Aorta (tissue), 5 donors: ENCODE results near the gene STIL. TPM values are rescaled to one million over a fixed set of nuclear protein-coding genes. Genes with fewer than 3 reads are reported as not detected.

Source experiments
- ATAC-seq: fragments of 200-7000 bp; cut with Tn5 transposase; one replicate; pipeline ENCODE4 v1.9.1; 2022; ENCODE audit warnings: moderate library complexity; ENCODE audit not compliant: low FRiP score
- DNase-seq, 2 donors: peaks; one replicate each; pipeline ENCODE4 v3.0.0-alpha.2; 2020
- H3K27ac ChIP-seq, 2 donors: one replicate each; pipeline ENCODE4 v1.5.1; 2013; ENCODE audit warnings: low read length in 2 of 2, mild to moderate bottlenecking in 2 of 2, moderate library complexity in 2 of 2, control low read depth in 1 of 2, inconsistent platforms in 1 of 2, low read depth in 1 of 2
- H3K27me3 ChIP-seq, 2 donors: one replicate each; pipeline ENCODE4 v1.6.1; 2013; ENCODE audit warnings: control low read depth in 1 of 2, low read length in 1 of 2, mild to moderate bottlenecking in 1 of 2, moderate library complexity in 1 of 2; ENCODE audit not compliant: insufficient read depth in 2 of 2, control insufficient read depth in 1 of 2
- H3K36me3 ChIP-seq, 2 donors: one replicate each; pipeline ENCODE4 v1.6.1; 2013; ENCODE audit warnings: control low read depth in 1 of 2, low read length in 1 of 2, mild to moderate bottlenecking in 1 of 2; ENCODE audit not compliant: insufficient read depth in 2 of 2, control insufficient read depth in 1 of 2
- H3K4me1 ChIP-seq, 2 donors: one replicate each; pipeline ENCODE4 v1.6.1; 2013; ENCODE audit warnings: low read length in 2 of 2, control low read depth in 1 of 2, mild to moderate bottlenecking in 1 of 2, moderate library complexity in 1 of 2; ENCODE audit not compliant: insufficient read depth in 2 of 2, control insufficient read depth in 1 of 2
- H3K4me3 ChIP-seq, 2 donors: one replicate each; pipeline ENCODE4 v1.5.1; 2013; ENCODE audit warnings: low read length in 2 of 2, control low read depth in 1 of 2, mild to moderate bottlenecking in 1 of 2
- H3K9me3 ChIP-seq: one replicate; pipeline ENCODE4 v1.6.1; 2013; ENCODE audit warnings: mild to moderate bottlenecking, low read length; ENCODE audit not compliant: control insufficient read depth
- WGBS, 2 donors: extraction: QIAGEN DNeasy Blood & Tissue Kit; methylation state at CpG; one replicate each; pipeline ENCODE4 v1.1.7; 2013; 5-methylcytosine and 5-hydroxymethylcytosine counted together
- intact Hi-C, 2 donors: fragments of 100-400 bp; cut with DNase I; formaldehyde crosslinking; loops; one replicate each; pipeline versions ENCODE4 v1.14.2 to v1.15.0; 2022
- polyA plus RNA-seq, 2 donors: library from polyadenylated mRNA; stranded (reverse); fragments of 200-250 nt; gene quantifications; one replicate each; pipeline ENCODE4 v1.2.3, GENCODE V29; 2013
- total RNA-seq, 2 donors: library from RNA; stranded (reverse); fragmentation: NEBNext Ultra II Directional; extraction: Animal tissue kit (Norgen Biotek cat#: 25700); gene quantifications; one replicate each; pipeline ENCODE4 v1.2.1, GENCODE V29; 2021
- donor health status: healthy with polysubstance abuse.
- donor health status: Bipolar disorder and iron deficiency.
- donor health status: DM: no; HTN: no; CAD: no.
- donor health status: DM: no; HTN: no; CAD: no.
- donor health status: DM: yes; HTN: yes; CAD: no.

The STIL gene
- total and polyA plus RNA-seq, 4 donors = 0.18 to 2.9 (median 0.57) TPM

DNA sequence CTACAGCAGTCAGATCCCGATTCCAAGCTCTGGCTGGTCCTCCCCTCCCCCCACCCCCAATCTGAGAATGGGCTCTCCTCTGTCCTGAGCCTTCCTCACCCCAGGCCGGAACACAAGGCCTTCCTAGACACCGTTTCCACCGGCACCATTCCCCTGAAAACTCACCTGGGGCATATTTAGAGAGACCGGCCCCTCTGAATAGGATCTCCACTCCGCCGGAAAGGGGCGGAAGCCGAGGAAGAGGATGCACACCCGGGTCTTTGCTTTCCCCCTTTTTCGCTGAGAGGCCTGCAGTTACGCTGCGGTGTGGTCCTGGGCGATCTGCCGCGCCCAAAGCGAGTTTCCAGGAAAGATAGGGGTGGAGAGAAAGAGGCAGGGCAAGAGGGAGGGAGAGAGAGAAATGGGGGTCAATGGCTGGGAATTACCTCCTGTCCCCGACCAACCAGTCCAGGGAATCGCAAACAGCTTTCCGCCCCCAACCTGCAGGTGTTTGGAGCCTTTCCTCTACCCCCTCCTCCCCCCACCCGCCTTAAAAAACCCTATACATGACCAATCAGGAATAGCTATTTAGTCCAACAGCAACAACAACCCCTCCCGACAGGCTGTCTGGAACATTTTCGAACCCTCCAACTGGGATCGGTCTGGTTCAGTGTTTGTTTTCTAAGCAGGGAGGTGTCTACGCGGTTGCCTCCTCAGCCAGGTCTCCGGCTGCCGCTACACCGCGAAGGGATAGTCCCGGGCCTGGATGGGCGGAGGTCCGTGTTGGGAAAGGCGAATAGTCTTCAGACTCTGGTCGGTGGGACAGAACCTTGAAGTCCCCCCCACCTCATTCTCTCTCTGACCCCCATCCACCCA lies 84.7 kb downstream of the STIL start:
- H3K27ac ChIP-seq = no peak overlapping the region
- no peaks in the 10 kb centered on the region for H3K27me3 ChIP-seq
- H3K4me1 ChIP-seq = no peaks in the 10 kb centered on the region
- intact Hi-C loops = no loop called here
- no peak overlapping the region for H3K4me3 ChIP-seq
- no peaks in the 10 kb centered on the region for H3K36me3 ChIP-seq
- WGBS, 2 donors = 42 to 45% methylated on average over 35 of the region's 35 CpGs
- ATAC-seq (no peak), DNase-seq (no peak)
- H3K9me3 ChIP-seq = no peaks in the 10 kb centered on the region

DNA sequence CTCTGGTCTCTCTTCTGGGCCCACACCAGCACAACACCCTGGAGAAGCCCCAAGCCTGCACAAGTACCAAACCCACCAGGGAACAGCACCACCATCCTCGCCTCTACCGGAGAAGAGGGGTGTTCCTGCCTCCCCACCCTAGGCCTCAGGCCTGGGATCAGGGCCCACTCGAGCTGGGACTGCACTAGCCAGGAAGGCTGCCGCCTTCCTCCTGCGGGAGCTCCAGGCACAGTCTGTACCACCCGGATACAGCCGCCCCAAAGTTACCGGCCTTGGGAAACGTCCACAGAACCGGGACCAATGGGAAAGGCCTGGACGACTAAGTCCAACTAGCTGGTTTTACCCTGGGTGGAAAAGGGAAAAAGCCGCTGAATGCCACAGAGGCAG lies 85.3 kb downstream of the STIL start:
- no peaks in the 10 kb centered on the region for H3K27me3 ChIP-seq
- 83 to 86% methylated on average over 12 of the region's 12 CpGs for WGBS, 2 donors
- no peak overlapping the region for H3K4me3 ChIP-seq
- intact Hi-C loops = no loop called here
- H3K36me3 ChIP-seq = no peaks in the 10 kb centered on the region
- no peaks in the 10 kb centered on the region for H3K4me1 ChIP-seq
- no peaks in the 10 kb centered on the region for H3K9me3 ChIP-seq
- H3K27ac ChIP-seq = no peak overlapping the region
- ATAC-seq (no peak), DNase-seq (no peak)

DNA sequence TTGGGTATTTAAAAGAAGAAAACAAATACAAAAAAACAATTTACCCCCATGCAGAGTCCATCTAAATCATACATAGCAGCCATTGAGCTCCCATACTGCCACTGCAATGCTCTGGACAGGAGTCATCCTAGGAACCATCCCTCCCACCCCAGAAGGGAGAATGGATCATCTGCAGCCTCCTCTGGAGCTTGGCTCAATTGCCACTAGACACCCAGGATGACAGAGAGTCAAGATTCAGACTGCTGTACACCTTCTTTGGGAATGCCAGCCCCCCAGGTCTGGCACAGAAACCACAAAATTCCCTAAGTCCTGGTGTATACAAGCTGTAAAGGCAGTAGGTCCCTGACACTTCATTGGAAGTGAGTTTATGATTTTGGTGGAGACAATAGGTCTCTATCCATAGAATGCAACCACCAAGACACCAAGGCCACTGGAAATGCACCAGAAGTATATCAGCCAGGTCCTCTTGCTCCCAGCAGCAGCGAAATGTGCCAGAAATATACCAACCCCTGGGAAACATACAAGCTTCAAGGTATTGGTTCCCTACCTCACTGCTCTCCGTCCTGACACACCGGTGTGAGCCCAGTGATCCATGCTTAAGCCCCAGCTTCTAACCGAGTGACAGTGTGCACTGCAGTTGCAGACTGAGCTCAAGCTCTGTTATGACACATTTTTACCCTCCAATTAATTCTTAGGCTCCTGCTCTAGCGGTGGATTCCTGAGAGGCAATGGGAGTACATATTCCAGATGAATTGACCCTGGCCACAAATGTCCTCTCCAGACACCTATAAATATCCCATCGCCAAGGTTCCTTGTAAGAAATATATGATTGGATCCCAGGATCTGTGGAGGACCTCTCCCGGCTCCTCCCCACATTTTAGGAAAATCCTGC lies 86.4 kb downstream of the STIL start:
- H3K9me3 ChIP-seq = no peaks in the 10 kb centered on the region
- H3K4me3 ChIP-seq = no peak overlapping the region
- no peak for DNase-seq
- ATAC-seq = no peak
- H3K27me3 ChIP-seq = no peaks in the 10 kb centered on the region
- H3K4me1 ChIP-seq = no peaks in the 10 kb centered on the region
- H3K36me3 ChIP-seq = no peaks in the 10 kb centered on the region
- WGBS, 2 donors = 76 to 78% methylated on average over 7 of the region's 7 CpGs
- H3K27ac ChIP-seq = no peak overlapping the region
- intact Hi-C loops = no loop called here

DNA sequence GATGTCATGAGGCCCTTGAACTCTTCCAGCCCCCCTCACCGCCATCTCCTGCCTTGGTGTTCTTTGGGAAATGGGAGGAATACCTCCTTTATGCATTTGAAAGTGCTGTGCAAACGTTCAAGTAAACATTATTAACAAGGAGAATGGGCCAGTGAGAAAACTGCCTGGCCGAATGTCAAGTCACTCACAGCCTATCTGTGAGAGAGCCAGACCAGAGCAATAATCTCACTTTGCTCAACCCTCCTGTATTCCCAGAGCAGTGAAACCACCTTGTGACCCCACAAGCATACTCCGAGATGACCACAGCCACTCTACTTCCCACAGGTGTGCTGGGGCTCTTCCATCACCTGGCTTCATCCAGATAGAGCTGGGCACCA lies 87.1 kb downstream of the STIL start:
- H3K27me3 ChIP-seq = no peaks in the 10 kb centered on the region

DNA sequence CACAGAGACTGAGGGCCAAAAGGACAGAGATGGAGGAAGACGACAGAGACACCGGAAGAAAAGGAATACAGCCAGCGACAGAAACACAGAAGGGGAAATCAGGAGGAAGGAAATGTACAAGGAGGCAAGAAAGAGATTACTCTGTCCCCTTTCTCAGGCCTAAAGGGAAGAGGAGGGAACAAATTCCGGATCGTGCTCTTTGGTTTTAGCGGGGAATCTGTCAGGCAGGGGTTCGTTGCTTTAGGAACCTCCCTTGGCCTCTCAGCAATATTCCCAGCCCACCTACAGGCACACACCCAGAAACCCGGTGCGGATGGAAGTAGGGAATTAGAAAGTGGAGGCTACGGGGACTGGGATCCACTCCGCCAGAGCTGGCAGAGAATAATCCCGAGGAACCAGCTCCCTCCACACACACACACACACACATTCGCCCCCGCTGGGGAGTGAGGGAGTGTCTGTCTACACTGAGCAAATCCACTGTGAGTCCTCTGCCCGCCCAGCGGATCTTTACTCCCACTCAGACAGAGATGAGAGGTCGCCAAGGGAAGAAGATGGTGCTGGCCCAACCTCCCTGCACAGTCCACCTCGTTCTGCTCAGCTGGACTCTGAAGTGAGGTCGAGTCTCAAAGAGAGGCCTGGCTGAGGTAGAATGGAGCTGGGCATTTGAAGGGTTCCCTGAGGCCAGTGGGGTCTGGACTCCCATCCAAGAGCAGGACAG lies 87.7 kb downstream of the STIL start:
- Histone ChIP-seq H3K4me3 (no peak overlapping the region), H3K27ac (no peak overlapping the region), H3K4me1 (no peaks in the 10 kb centered on the region), H3K36me3 (no peaks in the 10 kb centered on the region), H3K9me3 (no peaks in the 10 kb centered on the region), H3K27me3 (no peaks in the 10 kb centered on the region)
- intact Hi-C loops = no loop called here
- WGBS, 2 donors = 58% methylated on average over 19 of the region's 19 CpGs
- ATAC-seq (no peak), DNase-seq (no peak)

More for the DNA sequence above, 87.1 kb downstream of the STIL start:
- ATAC-seq = no peak
- no peaks in the 10 kb centered on the region for H3K36me3 ChIP-seq
- H3K4me3 ChIP-seq = no peak overlapping the region
- no peaks in the 10 kb centered on the region for H3K4me1 ChIP-seq
- no peak overlapping the region for H3K27ac ChIP-seq
- H3K9me3 ChIP-seq = no peaks in the 10 kb centered on the region
- 88 to 90% methylated on average over 4 of the region's 4 CpGs for WGBS, 2 donors
- intact Hi-C loops = no loop called here
- no peak for DNase-seq

DNA sequence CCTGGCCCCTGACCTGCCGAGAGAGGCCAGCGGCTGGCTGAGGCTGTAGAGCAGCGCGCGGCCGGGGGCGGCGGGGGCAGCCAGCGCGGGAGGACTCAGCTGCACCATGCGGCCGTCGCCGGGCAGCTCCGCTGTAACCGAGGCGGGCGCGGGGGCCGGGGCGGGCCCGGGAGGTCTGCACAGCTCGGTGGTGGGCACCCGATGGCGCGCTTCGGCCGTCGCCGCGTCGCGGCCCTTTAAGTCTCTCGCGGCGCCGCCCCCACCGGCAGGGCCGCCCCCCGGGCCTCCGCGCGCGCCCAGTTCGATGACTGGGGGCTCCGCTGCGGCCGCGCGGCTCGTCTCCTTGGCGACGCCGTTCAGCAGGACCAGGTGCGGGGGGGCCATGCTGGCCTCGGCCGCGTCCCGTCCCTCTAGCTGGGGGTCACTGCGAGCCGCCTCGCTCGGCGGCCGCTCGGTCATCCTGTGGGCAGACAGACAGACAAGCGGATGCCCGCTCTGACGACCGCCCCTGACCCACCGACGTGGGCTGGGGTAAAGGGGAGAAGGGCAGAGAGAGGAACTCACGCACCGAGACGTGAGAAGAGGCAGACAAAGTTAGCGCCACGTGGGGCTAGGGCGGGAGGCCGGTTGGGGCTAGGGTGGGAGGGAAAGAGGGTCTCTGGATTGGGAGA lies 88.4 kb downstream of the STIL start:
- Histone ChIP-seq H3K27me3 (no peaks in the 10 kb centered on the region), H3K27ac (no peak overlapping the region), H3K4me1 (no peaks in the 10 kb centered on the region), H3K4me3 (peak overlapping the region; percentile 5 to 35), H3K9me3 (no peaks in the 10 kb centered on the region), H3K36me3 (no peaks in the 10 kb centered on the region)
- ATAC-seq = no peak
- intact Hi-C loops = no loop called here
- no peak for DNase-seq
- WGBS, 2 donors = 2 to 3% methylated on average over 39 to 79 of the region's 79 CpGs

DNA sequence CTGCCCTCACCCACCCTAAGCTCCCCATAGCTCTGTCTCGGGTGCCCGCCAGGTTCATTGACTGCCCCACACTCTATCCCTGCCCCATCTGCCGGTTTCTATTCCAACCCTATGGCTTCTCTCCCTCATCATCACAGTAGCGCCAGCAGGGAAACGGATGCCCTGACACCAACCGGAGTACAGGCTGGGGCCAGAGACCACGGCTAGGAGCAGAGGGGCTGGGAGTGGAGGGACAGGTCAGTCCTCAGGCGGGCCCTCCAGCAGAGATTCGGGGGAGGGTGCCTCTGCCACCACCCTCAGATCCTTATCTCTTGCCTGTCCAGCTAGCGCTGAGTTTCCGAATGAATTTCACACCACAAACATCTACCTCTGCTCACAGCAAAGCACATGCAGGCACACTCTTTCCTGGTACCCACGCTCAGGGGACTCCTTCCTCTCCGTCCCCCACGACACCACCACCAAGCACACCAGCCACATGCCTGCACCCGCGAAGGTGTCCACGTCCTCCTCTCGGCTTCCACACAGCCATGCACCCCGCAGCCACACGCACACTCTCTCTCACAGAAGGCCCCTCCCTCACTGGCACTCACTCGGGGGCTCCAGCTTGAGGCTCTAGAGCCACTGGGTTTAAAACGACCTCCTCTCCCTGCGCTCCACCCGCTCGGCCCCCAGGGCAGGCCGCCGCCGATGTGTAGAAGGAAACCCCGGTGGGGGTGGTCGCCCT lies 89.1 kb downstream of the STIL start:
- peak overlapping the region; percentile 5 to 35 for H3K4me3 ChIP-seq
- intact Hi-C loops = no loop called here
- H3K4me1 ChIP-seq = no peaks in the 10 kb centered on the region
- no peak for ATAC-seq
- no peak for DNase-seq
- WGBS, 2 donors = 3 to 4% methylated on average over 30 of the region's 30 CpGs
- H3K9me3 ChIP-seq = no peaks in the 10 kb centered on the region
- no peaks in the 10 kb centered on the region for H3K36me3 ChIP-seq
- no peak overlapping the region for H3K27ac ChIP-seq
- no peaks in the 10 kb centered on the region for H3K27me3 ChIP-seq
